Mucosa of descending colon (tissue), 3 donors: ENCODE results near the gene KCNK17. TPM values are rescaled to one million over a fixed set of nuclear protein-coding genes. Genes with fewer than 3 reads are reported as not detected.
A peak's percentile ranks its signal among the peaks of the same experiment; 100 is the strongest.

ENCODE experiments used
- ATAC-seq: fragments of 200-7000 bp; cut with Tn5 transposase; one replicate; pipeline ENCODE4 v1.9.1; 2020; ENCODE audit warnings: mild to moderate bottlenecking, moderate library complexity
- DNase-seq, 3 donors: peaks; one replicate each; pipeline ENCODE4 v3.0.0-alpha.2; 2020
- H3K36me3 ChIP-seq: fragments of 200-600 bp; one replicate; pipeline ENCODE4 v1.8.0; 2021; ENCODE audit warnings: low read depth, mild to moderate bottlenecking
- H3K4me1 ChIP-seq: fragments of 200-600 bp; one replicate; pipeline ENCODE4 v1.8.0; 2021; ENCODE audit warnings: low read depth, mild to moderate bottlenecking
- H3K4me3 ChIP-seq: fragments of 200-600 bp; one replicate; pipeline ENCODE4 v1.8.0; 2021; ENCODE audit warnings: mild to moderate bottlenecking
- H3K9me3 ChIP-seq: fragments of 200-600 bp; one replicate; pipeline ENCODE4 v1.8.0; 2021; ENCODE audit warnings: mild to moderate bottlenecking
- intact Hi-C, 2 donors: fragments of 100-400 bp; cut with DNase I in 1 of 2; cut with micrococcal nuclease in 1 of 2; formaldehyde crosslinking; loops; one replicate each; pipeline versions ENCODE4 v1.11.0 to v1.11.1; 2022; cut with DNase I, micrococcal nuclease
- total RNA-seq, 3 donors: library from RNA; stranded (reverse); fragmentation: NEBNext Ultra II Directional in 2 of 3; extraction: Animal tissue kit (Norgen Biotek cat#: 25700) in 2 of 3; gene quantifications; one replicate each; pipeline versions ENCODE4 v1.2.1 to v1.2.4, GENCODE V29; 2021 to 2023
- TF ChIP-seq, protein P1 (sequence below): fragments of 200-600 bp; IDR thresholded peaks from one replicate; pipeline ENCODE4 v1.8.0; 2022; ENCODE audit warnings: antibody characterized with exemption, mild to moderate bottlenecking
- donor health status: DM: no; HTN: no; CAD: no; lungs with moderate emphysema.
- donor health status: DM: no; HTN: no; CAD: no.
- donor health status: DM: no; HTN: yes; CAD: no.

Gene KCNK17
- total RNA-seq, 3 donors from 2014 or later, result 0.24 to 0.63 TPM; not detected in 1

DNA sequence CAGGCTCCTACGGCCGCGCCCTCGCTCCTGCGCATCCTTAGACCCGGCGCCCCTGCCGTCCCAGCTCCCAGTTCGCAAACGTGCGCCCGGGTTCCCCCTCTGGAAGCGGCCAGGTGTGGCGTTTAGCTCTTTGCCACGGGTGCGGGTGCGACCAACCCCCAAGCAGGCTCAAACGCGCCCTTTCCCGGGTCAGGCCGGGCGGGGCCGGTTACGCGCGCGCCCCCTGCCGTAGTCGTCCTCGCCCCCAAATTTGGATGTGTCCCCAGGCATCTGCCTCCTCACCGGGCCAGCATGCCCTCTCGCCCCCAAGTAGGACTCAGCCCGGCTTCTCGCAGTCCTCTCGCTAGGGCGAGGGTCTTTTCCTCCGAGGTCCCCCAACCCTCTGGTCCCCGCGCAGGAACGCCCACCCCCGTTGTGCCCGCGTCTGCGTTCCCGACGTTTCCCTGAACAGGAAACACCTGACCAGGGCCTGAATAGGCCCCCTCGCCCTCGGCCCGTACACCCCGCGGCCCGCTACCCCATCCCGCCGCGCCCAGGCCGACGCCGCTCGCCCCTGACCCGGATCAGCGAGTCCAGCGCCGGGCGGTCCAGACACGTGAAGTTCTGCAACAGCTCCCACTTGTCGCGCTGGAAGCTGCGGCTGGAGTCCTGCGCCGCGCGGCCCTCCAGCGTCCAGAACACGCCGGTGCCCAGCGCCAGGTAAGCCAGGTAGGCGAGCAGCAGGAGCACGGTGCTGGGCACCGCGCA is 520 bp downstream of the KCNK17 start:
- no peak overlapping the region for H3K4me3 ChIP-seq
- no peaks in the 10 kb centered on the region for H3K9me3 ChIP-seq
- peaks cover 17% of the 10 kb centered on the region for H3K4me1 ChIP-seq
- H3K36me3 ChIP-seq, result no peaks in the 10 kb centered on the region
- DNase-seq, result no peak
- TF ChIP-seq, protein P1, sequence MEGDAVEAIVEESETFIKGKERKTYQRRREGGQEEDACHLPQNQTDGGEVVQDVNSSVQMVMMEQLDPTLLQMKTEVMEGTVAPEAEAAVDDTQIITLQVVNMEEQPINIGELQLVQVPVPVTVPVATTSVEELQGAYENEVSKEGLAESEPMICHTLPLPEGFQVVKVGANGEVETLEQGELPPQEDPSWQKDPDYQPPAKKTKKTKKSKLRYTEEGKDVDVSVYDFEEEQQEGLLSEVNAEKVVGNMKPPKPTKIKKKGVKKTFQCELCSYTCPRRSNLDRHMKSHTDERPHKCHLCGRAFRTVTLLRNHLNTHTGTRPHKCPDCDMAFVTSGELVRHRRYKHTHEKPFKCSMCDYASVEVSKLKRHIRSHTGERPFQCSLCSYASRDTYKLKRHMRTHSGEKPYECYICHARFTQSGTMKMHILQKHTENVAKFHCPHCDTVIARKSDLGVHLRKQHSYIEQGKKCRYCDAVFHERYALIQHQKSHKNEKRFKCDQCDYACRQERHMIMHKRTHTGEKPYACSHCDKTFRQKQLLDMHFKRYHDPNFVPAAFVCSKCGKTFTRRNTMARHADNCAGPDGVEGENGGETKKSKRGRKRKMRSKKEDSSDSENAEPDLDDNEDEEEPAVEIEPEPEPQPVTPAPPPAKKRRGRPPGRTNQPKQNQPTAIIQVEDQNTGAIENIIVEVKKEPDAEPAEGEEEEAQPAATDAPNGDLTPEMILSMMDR, result no peak
- ATAC-seq, result no peak
- intact Hi-C loops, result loop anchor here in 1 of 2 donors (5.0 kb wide), 1 partner anchor 441 kb away; no protein-coding TSS in a partner anchor

DNA sequence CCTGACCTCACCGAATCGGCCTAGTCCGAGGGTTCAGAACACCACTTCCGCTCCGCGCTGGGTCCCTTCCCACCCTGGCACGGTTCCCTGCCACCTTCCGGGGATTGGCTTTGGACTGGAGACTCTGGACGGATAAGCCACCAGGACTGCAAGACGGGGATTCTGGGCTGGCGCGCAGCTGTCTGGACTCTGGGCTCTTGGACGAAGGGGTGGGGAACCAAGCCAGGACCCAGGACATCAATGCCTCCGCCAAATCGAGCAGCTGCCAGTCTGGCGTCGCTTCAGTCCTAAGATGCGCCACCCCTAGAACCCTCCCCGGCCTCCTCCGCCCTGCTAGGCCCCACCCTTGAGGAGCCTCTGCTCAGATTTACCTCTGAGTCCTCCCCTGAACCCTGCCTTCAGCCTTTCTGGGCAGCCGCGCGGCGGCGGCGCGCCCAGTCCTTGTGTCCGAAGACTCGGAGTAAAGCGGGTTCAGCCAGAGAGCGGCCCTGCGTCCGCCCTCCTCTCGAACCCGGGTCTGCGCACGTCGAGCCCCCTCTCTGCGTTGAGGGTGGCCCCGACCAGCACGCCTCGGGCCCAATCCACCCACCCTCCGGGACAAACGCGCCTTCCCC is 1.2 kb downstream of the KCNK17 start:
- Histone ChIP-seq H3K9me3 (no peaks in the 10 kb centered on the region), H3K36me3 (no peaks in the 10 kb centered on the region), H3K4me1 (peaks cover 17% of the 10 kb centered on the region), H3K4me3 (no peak overlapping the region)
- no peak for ATAC-seq
- TF ChIP-seq, protein P1, result no peak
- peak in 1 of 3 donors; percentile 47 for DNase-seq
- intact Hi-C loops, result loop anchor here in 1 of 2 donors (5.0 kb wide), 1 partner anchor 441 kb away; no protein-coding TSS in a partner anchor

DNA sequence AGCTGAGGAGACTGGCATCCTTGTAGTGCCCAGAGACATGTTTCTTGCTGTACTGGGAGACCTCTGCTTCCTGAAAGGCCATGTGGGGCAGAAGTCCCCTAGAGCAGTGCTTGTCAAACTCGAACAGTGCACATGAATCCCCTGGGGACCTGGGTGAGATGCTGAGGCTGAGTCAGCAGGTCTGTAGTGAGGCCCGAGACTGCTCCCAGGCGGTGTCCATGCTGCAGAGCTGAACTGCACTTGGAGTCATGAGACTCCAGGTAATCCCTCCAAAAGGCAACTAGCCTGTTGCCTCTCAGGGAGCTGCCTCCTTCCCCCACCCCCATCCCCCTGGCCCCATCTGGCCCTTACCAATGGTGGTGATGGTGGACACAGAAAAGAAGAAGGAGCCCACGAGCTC is 3.7 kb downstream of the KCNK17 start:
- intact Hi-C loops, result loop anchor here in 1 of 2 donors (5.0 kb wide), 1 partner anchor 438 kb away; no protein-coding TSS in a partner anchor
- no peaks in the 10 kb centered on the region for H3K36me3 ChIP-seq
- H3K4me1 ChIP-seq, result peaks cover 17% of the 10 kb centered on the region
- no peaks in the 10 kb centered on the region for H3K9me3 ChIP-seq
- H3K4me3 ChIP-seq, result no peak overlapping the region
- ATAC-seq, result no peak
- TF ChIP-seq, protein P1, result no peak
- DNase-seq, result no peak

DNA sequence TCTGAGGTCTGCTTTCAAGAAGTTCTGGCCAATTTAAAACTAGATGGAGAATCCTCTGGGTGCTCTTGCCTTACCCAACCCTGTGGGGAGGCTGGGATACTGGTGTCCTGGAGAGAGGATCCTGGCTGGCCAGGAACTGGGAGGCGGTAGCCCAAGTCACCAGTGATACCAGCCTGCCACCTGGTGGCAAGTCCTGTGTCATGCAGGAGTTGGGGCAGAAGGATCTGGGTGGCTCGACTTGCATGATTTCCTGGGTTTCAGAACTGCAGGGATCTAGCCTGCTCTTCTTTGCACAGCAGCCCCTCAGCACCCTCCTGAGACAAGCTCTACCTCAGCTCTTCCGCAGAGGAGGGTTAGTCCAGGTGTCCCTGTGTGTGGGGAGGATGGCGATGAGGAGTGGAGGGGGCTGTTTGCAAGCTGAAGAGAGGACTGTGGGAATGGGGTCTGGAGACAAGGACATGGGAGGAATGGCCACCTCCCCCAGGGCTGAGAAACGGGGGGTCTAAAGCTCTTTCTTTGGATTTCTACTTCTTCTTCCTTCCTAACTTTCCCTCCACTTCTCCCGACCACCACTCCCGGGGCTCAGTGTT is 4.2 kb downstream of the KCNK17 start:
- TF ChIP-seq, protein P1, result peak; percentile 86
- Histone ChIP-seq H3K4me1 (peaks cover 17% of the 10 kb centered on the region), H3K4me3 (no peak overlapping the region), H3K9me3 (no peaks in the 10 kb centered on the region), H3K36me3 (no peaks in the 10 kb centered on the region)
- DNase-seq (peak; percentile 67 to 86 (median 85)), ATAC-seq (peak; percentile 88)
- intact Hi-C loops, result loop anchor here (5.0 to 10.0 kb wide), 4 partner anchors 143 to 438 kb away; no protein-coding TSS in a partner anchor

DNA sequence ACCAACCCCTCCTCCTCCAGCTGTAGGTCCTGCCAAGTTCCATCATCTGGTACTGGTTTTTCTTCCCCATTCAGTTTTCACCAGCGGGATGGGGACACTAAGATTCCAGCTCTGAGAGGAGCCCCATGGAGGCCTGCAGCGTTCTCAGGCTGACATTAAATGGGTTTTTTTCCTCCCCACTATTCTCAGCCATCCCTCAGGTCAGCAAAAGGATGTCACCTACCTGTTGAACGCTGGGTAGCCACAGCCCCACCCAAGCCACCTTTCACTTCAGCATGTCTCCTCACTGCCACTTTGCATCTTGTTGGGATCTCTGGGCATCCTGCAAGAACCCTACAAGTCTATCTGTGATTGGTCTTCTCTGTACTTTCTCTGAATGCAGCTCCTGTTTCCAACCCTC is 6.8 kb downstream of the KCNK17 start:
- intact Hi-C loops, result loop anchor here in 1 of 2 donors (5.0 to 10.0 kb wide), 3 partner anchors 140 to 433 kb away; no protein-coding TSS in a partner anchor
- Histone ChIP-seq H3K4me3 (no peak overlapping the region), H3K4me1 (peaks cover under 1% of the 10 kb centered on the region), H3K9me3 (no peaks in the 10 kb centered on the region), H3K36me3 (no peaks in the 10 kb centered on the region)
- TF ChIP-seq, protein P1, result no peak
- ATAC-seq (no peak), DNase-seq (no peak)
